Measurements from ENCODE around the gene TRMT10B. TPM values are rescaled to one million over a fixed set of nuclear protein-coding genes. Genes with fewer than 3 reads are reported as not detected.

TRMT10B gene
- total and polyA plus RNA-seq, 10 of the 15 experiments (the other 5 are each of a cell fraction or from before 2014, with no cell fraction given), result 3.7 to 11.7 (median 6.8) TPM

DNA sequence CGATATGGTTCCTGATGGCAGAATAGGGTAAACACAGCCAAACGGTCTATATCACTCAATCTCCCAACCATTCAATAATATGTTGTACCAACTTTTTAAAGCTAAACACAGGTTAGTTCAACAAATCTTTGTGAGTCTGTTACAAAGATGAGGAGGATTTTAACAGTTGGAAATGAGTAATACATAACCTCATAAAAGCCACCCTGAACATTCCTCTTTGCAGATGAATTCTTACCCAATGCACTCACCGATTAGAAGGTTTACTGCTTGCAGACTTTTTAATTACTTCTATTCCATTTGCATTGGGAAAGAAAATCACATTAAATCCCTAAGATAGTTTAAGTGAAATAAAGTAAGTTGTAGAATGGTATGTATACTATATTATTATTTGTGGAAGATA, 23.3 kb upstream of the TRMT10B start:
- no peak overlapping the region for H3K9ac ChIP-seq (ENCODE audit: control insufficient read depth, insufficient read depth, low read length)
- no peaks in the 10 kb centered on the region for H3K36me3 ChIP-seq (ENCODE audit: control insufficient read depth in 2 of 2, insufficient read depth in 2 of 2, low read length in 1 of 2)
- H3K4me2 ChIP-seq (ENCODE audit: control insufficient read depth, insufficient read depth), result no peak overlapping the region
- no TSS peak for BruUV-seq (replicated peaks)
- SMC1A ChIA-PET (ENCODE audit: uncharacterized antibody, unreplicated experiment), result no interaction called here
- no peak overlapping the region for H2AFZ ChIP-seq (ENCODE audit: control insufficient read depth, low read depth, low read length)
- POLR2A ChIA-PET, result interaction anchor here (0.6 kb wide), 1 partner anchor 9 kb away, joined by 3 read pairs; no protein-coding TSS in a partner anchor
- 28% methylated on average over 3 of the region's 3 CpGs for WGBS (ENCODE audit: insufficient coverage, insufficient replicate concordance, low lambda C conversion rate, missing lambda C conversion rate)
- no peak for ATAC-seq
- intact Hi-C loops (cut with micrococcal nuclease; ENCODE audit: unreplicated experiment) (no loop called here), in situ Hi-C loops (cut with MboI) (no loop called here)
- no peak for TF ChIP-seq RAD51 (IDR thresholded peaks at IDR 0.05)
- no peak for TF ChIP-seq POLR2AphosphoS5 (IDR thresholded peaks at IDR 0.05; ENCODE audit: low read length)
- TF ChIP-seq, protein P1, sequence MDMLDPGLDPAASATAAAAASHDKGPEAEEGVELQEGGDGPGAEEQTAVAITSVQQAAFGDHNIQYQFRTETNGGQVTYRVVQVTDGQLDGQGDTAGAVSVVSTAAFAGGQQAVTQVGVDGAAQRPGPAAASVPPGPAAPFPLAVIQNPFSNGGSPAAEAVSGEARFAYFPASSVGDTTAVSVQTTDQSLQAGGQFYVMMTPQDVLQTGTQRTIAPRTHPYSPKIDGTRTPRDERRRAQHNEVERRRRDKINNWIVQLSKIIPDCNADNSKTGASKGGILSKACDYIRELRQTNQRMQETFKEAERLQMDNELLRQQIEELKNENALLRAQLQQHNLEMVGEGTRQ (IDR thresholded peaks at IDR 0.05; ENCODE audit: borderline replicate concordance, low read depth, low read length), result no peak
- TF ChIP-seq DPF2 (IDR thresholded peaks at IDR 0.05), result no peak
- no peak for TF ChIP-seq MTA2 (IDR thresholded peaks at IDR 0.05; ENCODE audit: low read depth)
- no peak for DNase-seq (ENCODE audit: low read depth, low spot score)
- H3K9me3 ChIP-seq (replicated peaks; ENCODE audit: control insufficient read depth, insufficient read depth, low read length), result no peaks in the 10 kb centered on the region
- CTCF ChIA-PET, result no interaction called here
- no peak overlapping the region for H3K4me3 ChIP-seq
- no peaks in the 10 kb centered on the region for H4K20me1 ChIP-seq (ENCODE audit: control insufficient read depth, insufficient read depth)
- no peaks in the 10 kb centered on the region for H3K79me2 ChIP-seq (ENCODE audit: control insufficient read depth, insufficient read depth, low read length)
- FAIRE-seq, result no peak
- RAD21 ChIA-PET (ENCODE audit: unreplicated experiment), result interaction anchor here (1.2 kb wide), 1 partner anchor 20 kb away, joined by 3 read pairs; no protein-coding TSS in a partner anchor
- no peaks in the 10 kb centered on the region for H3K4me1 ChIP-seq (ENCODE audit: control insufficient read depth, insufficient read depth, low read length)
- no peak overlapping the region for H3K27ac ChIP-seq (ENCODE audit: control insufficient read depth, insufficient read depth)
- H3K27me3 ChIP-seq (replicated peaks in 1 of 2; ENCODE audit: control insufficient read depth in 2 of 2, insufficient read depth in 2 of 2, low read length in 1 of 2), result no peaks in the 10 kb centered on the region

DNA sequence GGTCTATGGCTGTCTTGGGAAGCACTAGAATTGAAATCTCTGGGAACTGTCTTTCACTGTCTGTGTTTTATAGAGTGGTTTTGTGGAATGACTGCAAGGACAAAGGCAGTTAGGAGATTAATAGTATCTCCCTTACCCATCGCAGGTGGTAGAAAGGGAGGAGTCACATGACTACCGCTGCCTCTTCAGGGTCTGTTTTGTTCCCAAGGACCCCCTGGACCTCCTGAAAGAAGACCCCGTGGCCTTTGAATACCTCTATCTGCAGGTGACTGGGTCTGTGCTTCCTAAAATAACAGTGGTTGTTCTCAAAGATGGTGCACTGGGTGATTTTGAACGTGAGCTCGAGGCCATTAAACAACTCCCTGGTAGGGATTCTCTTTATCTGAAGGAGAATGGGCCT, 22.8 kb upstream of the TRMT10B start:
- BruUV-seq (replicated peaks), result no TSS peak
- WGBS (ENCODE audit: insufficient coverage, insufficient replicate concordance, low lambda C conversion rate, missing lambda C conversion rate), result 20% methylated on average over 5 of the region's 5 CpGs
- POLR2A ChIA-PET, result no interaction called here
- FAIRE-seq (no peak), DNase-seq (ENCODE audit: low read depth, low spot score) (no peak), ATAC-seq (no peak)
- Histone ChIP-seq H3K4me3 (no peak overlapping the region), H3K27ac (ENCODE audit: control insufficient read depth, insufficient read depth) (no peak overlapping the region), H3K36me3 (ENCODE audit: control insufficient read depth in 2 of 2, insufficient read depth in 2 of 2, low read length in 1 of 2) (no peaks in the 10 kb centered on the region), H3K79me2 (ENCODE audit: control insufficient read depth, insufficient read depth, low read length) (no peaks in the 10 kb centered on the region), H3K27me3 (replicated peaks in 1 of 2; ENCODE audit: control insufficient read depth in 2 of 2, insufficient read depth in 2 of 2, low read length in 1 of 2) (no peaks in the 10 kb centered on the region), H4K20me1 (ENCODE audit: control insufficient read depth, insufficient read depth) (no peaks in the 10 kb centered on the region), H2AFZ (ENCODE audit: control insufficient read depth, low read depth, low read length) (no peak overlapping the region), H3K4me1 (ENCODE audit: control insufficient read depth, insufficient read depth, low read length) (no peaks in the 10 kb centered on the region), H3K9ac (ENCODE audit: control insufficient read depth, insufficient read depth, low read length) (no peak overlapping the region), H3K9me3 (replicated peaks; ENCODE audit: control insufficient read depth, insufficient read depth, low read length) (no peaks in the 10 kb centered on the region), H3K4me2 (ENCODE audit: control insufficient read depth, insufficient read depth) (no peak overlapping the region)
- SMC1A ChIA-PET (ENCODE audit: uncharacterized antibody, unreplicated experiment), result no interaction called here
- RAD21 ChIA-PET (ENCODE audit: unreplicated experiment), result no interaction called here
- intact Hi-C loops (cut with micrococcal nuclease; ENCODE audit: unreplicated experiment) (no loop called here), in situ Hi-C loops (cut with MboI) (no loop called here)
- CTCF ChIA-PET, result no interaction called here
- TF ChIP-seq SRF (IDR thresholded peaks at IDR 0.05; ENCODE audit: low read depth in 2 of 2, low read length in 2 of 2) (no peak), PAX8 (IDR thresholded peaks at IDR 0.05) (no peak), POLR2A (IDR thresholded peaks at IDR 0.05; ENCODE audit: low read depth, low read length) (no peak), ZNF217 (IDR thresholded peaks at IDR 0.05) (no peak), IKZF2 (IDR thresholded peaks at IDR 0.05) (no peak), SMC3 (IDR thresholded peaks at IDR 0.05; ENCODE audit: borderline replicate concordance, low read length) (no peak), LARP7 (IDR thresholded peaks at IDR 0.05) (no peak), CHD2 (IDR thresholded peaks at IDR 0.05; ENCODE audit: borderline replicate concordance, low read depth, low read length) (no peak), HDAC2 (IDR thresholded peaks at IDR 0.05) (no peak), RCOR1 (conservative IDR thresholded peaks at IDR 0.05; ENCODE audit: low read depth, low read length) (no peak), ASH2L (IDR thresholded peaks at IDR 0.05; ENCODE audit: borderline replicate concordance, low read depth) (no peak)
- TF ChIP-seq, protein P2, sequence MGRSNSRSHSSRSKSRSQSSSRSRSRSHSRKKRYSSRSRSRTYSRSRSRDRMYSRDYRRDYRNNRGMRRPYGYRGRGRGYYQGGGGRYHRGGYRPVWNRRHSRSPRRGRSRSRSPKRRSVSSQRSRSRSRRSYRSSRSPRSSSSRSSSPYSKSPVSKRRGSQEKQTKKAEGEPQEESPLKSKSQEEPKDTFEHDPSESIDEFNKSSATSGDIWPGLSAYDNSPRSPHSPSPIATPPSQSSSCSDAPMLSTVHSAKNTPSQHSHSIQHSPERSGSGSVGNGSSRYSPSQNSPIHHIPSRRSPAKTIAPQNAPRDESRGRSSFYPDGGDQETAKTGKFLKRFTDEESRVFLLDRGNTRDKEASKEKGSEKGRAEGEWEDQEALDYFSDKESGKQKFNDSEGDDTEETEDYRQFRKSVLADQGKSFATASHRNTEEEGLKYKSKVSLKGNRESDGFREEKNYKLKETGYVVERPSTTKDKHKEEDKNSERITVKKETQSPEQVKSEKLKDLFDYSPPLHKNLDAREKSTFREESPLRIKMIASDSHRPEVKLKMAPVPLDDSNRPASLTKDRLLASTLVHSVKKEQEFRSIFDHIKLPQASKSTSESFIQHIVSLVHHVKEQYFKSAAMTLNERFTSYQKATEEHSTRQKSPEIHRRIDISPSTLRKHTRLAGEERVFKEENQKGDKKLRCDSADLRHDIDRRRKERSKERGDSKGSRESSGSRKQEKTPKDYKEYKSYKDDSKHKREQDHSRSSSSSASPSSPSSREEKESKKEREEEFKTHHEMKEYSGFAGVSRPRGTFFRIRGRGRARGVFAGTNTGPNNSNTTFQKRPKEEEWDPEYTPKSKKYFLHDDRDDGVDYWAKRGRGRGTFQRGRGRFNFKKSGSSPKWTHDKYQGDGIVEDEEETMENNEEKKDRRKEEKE (IDR thresholded peaks at IDR 0.05), result no peak
